DND-41 (cell line): ENCODE results near the gene GABRB3.

Experiments used
- EZH2 ChIP-seq: IDR thresholded peaks from 3 replicates; pipeline ENCODE4 v1.6.1; 2012; ENCODE audit warnings: borderline replicate concordance, low read depth, mild to moderate bottlenecking, moderate library complexity, low read length, inconsistent platforms; ENCODE audit not compliant: severe bottlenecking
- TF ChIP-seq, protein P1 (sequence below): IDR thresholded peaks from 2 replicates; pipeline ENCODE4 v1.5.1; 2012; ENCODE audit warnings: borderline replicate concordance, low read length, moderate library complexity, mild to moderate bottlenecking; ENCODE audit not compliant: poor library complexity, severe bottlenecking; ENCODE audit errors: extremely low read depth

DNA sequence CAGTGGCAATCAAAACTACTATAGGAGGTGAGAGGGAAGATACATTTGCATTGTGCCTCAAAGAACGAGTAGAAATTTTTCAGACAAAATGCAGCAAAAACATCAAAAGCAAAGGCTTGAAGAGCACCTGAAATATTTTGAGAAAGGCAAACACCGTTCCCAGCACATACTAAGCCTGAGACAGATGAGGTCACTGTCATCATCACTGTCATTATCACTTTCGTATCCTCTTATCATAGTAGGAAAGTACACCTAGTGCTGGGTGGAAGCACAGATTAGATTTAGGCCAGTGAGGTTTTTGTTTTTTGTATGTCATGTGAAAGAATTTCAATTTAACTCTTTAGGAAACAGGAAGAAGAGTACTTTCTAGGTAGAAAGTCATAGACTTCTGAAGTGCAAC lies 222.0 kb downstream of the GABRB3 start:
- TF ChIP-seq, protein P1, sequence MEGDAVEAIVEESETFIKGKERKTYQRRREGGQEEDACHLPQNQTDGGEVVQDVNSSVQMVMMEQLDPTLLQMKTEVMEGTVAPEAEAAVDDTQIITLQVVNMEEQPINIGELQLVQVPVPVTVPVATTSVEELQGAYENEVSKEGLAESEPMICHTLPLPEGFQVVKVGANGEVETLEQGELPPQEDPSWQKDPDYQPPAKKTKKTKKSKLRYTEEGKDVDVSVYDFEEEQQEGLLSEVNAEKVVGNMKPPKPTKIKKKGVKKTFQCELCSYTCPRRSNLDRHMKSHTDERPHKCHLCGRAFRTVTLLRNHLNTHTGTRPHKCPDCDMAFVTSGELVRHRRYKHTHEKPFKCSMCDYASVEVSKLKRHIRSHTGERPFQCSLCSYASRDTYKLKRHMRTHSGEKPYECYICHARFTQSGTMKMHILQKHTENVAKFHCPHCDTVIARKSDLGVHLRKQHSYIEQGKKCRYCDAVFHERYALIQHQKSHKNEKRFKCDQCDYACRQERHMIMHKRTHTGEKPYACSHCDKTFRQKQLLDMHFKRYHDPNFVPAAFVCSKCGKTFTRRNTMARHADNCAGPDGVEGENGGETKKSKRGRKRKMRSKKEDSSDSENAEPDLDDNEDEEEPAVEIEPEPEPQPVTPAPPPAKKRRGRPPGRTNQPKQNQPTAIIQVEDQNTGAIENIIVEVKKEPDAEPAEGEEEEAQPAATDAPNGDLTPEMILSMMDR: no peak
- TF ChIP-seq EZH2: no peak
